K562 (cell line): ENCODE results near the gene IRGQ. TPM values are rescaled to one million over a fixed set of nuclear protein-coding genes. Genes with fewer than 3 reads are reported as not detected.

Experiments
- C11orf30 ChIP-seq: fragments of 450-650 bp; IDR thresholded peaks from 2 replicates; pipeline ENCODE4 v1.6.1; 2016; ENCODE audit warnings: low read depth, mild to moderate bottlenecking
- CHD2 ChIP-seq: IDR thresholded peaks from 2 replicates; pipeline ENCODE4 v1.6.1; 2011; ENCODE audit warnings: low read depth, low read length
- COPS2 ChIP-seq: fragments of 450-650 bp; conservative IDR thresholded peaks from 2 replicates; pipeline ENCODE4 v1.6.1; 2016; ENCODE audit warnings: mild to moderate bottlenecking, moderate library complexity
- DPF2 ChIP-seq: fragments of 450-650 bp; IDR thresholded peaks from 2 replicates; pipeline ENCODE4 v1.6.1; 2016
- ESRRA ChIP-seq: fragments of 450-650 bp; IDR thresholded peaks from 2 replicates; pipeline ENCODE4 v1.6.1; 2014; ENCODE audit warnings: low read depth, mild to moderate bottlenecking, moderate library complexity, borderline replicate concordance
- GTF2E2 ChIP-seq: fragments of 200-800 bp; sonication (Bioruptor generic); IDR thresholded peaks from 2 replicates; pipeline ENCODE4 v1.6.1; 2016; ENCODE audit warnings: missing genetic modification characterization, missing compliant biosample characterization
- HCFC1 ChIP-seq: IDR thresholded peaks from 2 replicates; pipeline ENCODE4 v1.6.1; 2012; ENCODE audit warnings: low read depth, low read length, improper control_type of control experiment
- HSF4 ChIP-seq: fragments of 250-450 bp; sonication (Bioruptor Pico); IDR thresholded peaks from 2 replicates; pipeline ENCODE4 v2.1.2; 2022; ENCODE audit warnings: mild to moderate bottlenecking, moderate library complexity, borderline replicate concordance
- MTA2 ChIP-seq: fragments of 450-650 bp; IDR thresholded peaks from 2 replicates; pipeline ENCODE4 v1.6.1; 2016; ENCODE audit warnings: low read depth
- NCOR1 ChIP-seq: fragments of 450-650 bp; IDR thresholded peaks from 2 replicates; pipeline ENCODE4 v1.6.1; 2016; ENCODE audit warnings: mild to moderate bottlenecking, moderate library complexity
- NFATC3 ChIP-seq: fragments of 450-650 bp; IDR thresholded peaks from 2 replicates; pipeline ENCODE4 v1.6.1; 2017; ENCODE audit warnings: mild to moderate bottlenecking
- NFXL1 ChIP-seq: fragments of 450-650 bp; formaldehyde crosslinking; IDR thresholded peaks from 2 replicates; pipeline ENCODE4 v1.4.0; 2021; ENCODE audit warnings: mild to moderate bottlenecking
- POU5F1 ChIP-seq: fragments of 150-350 bp; IDR thresholded peaks from 2 replicates; pipeline ENCODE4 v1.6.1; 2014; ENCODE audit warnings: borderline replicate concordance, low read length, low read depth, mild to moderate bottlenecking; ENCODE audit not compliant: partially characterized antibody
- TCF7L2 ChIP-seq: fragments of 150-350 bp; IDR thresholded peaks from 2 replicates; pipeline ENCODE4 v1.6.1; 2016; ENCODE audit warnings: low read depth, mild to moderate bottlenecking, low read length, moderate library complexity
- TEAD1 ChIP-seq, 2 experiments: fragments of 450-650 bp in 1 of 2; sonication (generic) in 1 of 2; formaldehyde crosslinking; IDR thresholded peaks; 2 replicates each; pipeline versions ENCODE4 v1.4.0 to v1.8.0; 2020 to 2022; ENCODE audit warnings: mild to moderate bottlenecking in 2 of 2, missing genetic modification reagents in 1 of 2
- ZNF140 ChIP-seq: fragments of 250-450 bp; sonication (Bioruptor Pico); IDR thresholded peaks from 2 replicates; pipeline ENCODE4 v1.8.0; 2021; ENCODE audit warnings: moderate library complexity, mild to moderate bottlenecking, inconsistent platforms
- ZNF561 ChIP-seq: fragments of 450-650 bp; formaldehyde crosslinking; conservative IDR thresholded peaks from 2 replicates; pipeline ENCODE4 v1.4.0; 2020; ENCODE audit warnings: mild to moderate bottlenecking, moderate library complexity
- polyA plus RNA-seq, 8 experiments: library from polyadenylated mRNA; depleted of rRNA in 4 of 8; stranded (reverse) in 5 of 8; unstranded in 3 of 8; fragments of >200 nt; fragmentation: Nextera tagmentation in 2 of 8; fragmentation: Illumina TruSeq in 1 of 8; extraction: Ambion mirVana in 2 of 8; extraction: Trizol in 1 of 8; gene quantifications; 2 replicates each; pipeline versions ENCODE4 v1.2.1 to v1.2.3, GENCODE V29; 2011 to 2014; ENCODE audit warnings: inconsistent platforms in 1 of 8, missing spikeins in 1 of 8
- total RNA-seq, 7 experiments: library from RNA; depleted of rRNA in 6 of 7; stranded (reverse); fragments of >200 nt in 6 of 7; fragmentation: Illumina TruSeq in 2 of 7; extraction: Trizol in 2 of 7; gene quantifications; 2 replicates each; pipeline versions ENCODE4 v1.2.1 to v1.2.3, GENCODE V29; 2011 to 2021; ENCODE audit warnings: low replicate concordance in 1 of 7
- TF ChIP-seq, protein P1 (sequence below): fragments of 250-450 bp; sonication (Bioruptor Pico); IDR thresholded peaks from 2 replicates; pipeline ENCODE4 v1.5.1; 2021; ENCODE audit warnings: mild to moderate bottlenecking
- TF ChIP-seq, protein P2 (sequence below): sonication (generic); formaldehyde crosslinking; IDR thresholded peaks from 2 replicates; pipeline ENCODE4 v1.8.0; 2022; ENCODE audit warnings: mild to moderate bottlenecking, missing genetic modification reagents
- TF ChIP-seq, protein P3 (sequence below): sonication (generic); formaldehyde crosslinking; IDR thresholded peaks from 2 replicates; pipeline ENCODE4 v1.8.1; 2023; ENCODE audit warnings: missing genetic modification reagents, mild to moderate bottlenecking, borderline replicate concordance
- TF ChIP-seq, protein P4 (sequence below): fragments of 450-650 bp; IDR thresholded peaks from 2 replicates; pipeline ENCODE4 v1.6.1; 2016; ENCODE audit warnings: low read depth, mild to moderate bottlenecking, moderate library complexity
- TF ChIP-seq, protein P5 (sequence below): fragments of 250-450 bp; sonication (Bioruptor Pico); IDR thresholded peaks from 2 replicates; pipeline ENCODE4 v1.4.0; 2020; ENCODE audit warnings: mild to moderate bottlenecking, moderate library complexity

IRGQ gene
- total and polyA plus RNA-seq, 9 of the 15 experiments (the other 6 are each of a cell fraction or from before 2014, with no cell fraction given): 3.5 to 19.2 (median 7.9) TPM

DNA sequence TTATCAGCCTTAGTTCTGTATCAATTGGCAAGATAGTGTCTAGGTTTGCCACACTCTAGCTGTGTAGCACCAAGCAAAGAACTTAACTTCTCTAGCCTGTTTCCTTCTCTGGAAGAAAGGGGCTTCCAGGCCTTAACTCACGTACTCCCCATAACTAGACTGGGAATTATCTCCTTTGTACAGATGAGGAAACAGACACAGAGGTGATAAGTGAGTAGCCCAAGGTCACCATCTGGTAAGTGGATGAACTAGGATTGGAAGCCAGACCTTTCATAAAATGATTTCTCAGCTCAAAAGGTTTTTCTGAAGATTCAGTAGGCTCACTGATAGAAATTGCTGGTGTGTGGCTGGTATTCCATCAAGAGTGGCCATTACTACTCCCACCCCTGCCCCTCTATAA is 20.4 kb upstream of the IRGQ start (continued):
- TF ChIP-seq TCF7L2 (no peak), ESRRA (peak; percentile 97), DPF2 (peak; percentile 81), COPS2 (no peak), HSF4 (CRISPR knock-in tag) (no peak), POU5F1 (no peak), C11orf30 (no peak), MTA2 (peak; percentile 69), NFXL1 (CRISPR knock-in tag) (no peak), CHD2 (no peak), GTF2E2 (tag) (no peak), ZNF561 (CRISPR knock-in tag) (no peak), NCOR1 (peak; percentile 81), TEAD1 (CRISPR knock-in tag; IDR thresholded peaks at IDR 0.05) (no peak), HCFC1 (no peak), NFATC3 (no peak), ZNF140 (no peak)
- TF ChIP-seq, protein P1, sequence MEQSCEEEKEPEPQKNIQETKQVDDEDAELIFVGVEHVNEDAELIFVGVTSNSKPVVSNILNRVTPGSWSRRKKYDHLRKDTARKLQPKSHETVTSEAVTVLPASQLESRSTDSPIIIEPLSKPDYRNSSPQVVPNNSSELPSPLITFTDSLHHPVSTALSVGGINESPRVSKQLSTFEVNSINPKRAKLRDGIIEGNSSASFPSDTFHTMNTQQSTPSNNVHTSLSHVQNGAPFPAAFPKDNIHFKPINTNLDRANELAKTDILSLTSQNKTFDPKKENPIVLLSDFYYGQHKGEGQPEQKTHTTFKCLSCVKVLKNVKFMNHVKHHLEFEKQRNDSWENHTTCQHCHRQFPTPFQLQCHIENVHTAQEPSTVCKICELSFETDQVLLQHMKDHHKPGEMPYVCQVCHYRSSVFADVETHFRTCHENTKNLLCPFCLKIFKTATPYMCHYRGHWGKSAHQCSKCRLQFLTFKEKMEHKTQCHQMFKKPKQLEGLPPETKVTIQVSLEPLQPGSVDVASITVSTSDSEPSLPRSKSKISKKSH: no peak
- TF ChIP-seq, protein P2, sequence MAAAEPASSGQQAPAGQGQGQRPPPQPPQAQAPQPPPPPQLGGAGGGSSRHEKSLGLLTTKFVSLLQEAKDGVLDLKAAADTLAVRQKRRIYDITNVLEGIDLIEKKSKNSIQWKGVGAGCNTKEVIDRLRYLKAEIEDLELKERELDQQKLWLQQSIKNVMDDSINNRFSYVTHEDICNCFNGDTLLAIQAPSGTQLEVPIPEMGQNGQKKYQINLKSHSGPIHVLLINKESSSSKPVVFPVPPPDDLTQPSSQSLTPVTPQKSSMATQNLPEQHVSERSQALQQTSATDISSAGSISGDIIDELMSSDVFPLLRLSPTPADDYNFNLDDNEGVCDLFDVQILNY: no peak
- TF ChIP-seq, protein P3, sequence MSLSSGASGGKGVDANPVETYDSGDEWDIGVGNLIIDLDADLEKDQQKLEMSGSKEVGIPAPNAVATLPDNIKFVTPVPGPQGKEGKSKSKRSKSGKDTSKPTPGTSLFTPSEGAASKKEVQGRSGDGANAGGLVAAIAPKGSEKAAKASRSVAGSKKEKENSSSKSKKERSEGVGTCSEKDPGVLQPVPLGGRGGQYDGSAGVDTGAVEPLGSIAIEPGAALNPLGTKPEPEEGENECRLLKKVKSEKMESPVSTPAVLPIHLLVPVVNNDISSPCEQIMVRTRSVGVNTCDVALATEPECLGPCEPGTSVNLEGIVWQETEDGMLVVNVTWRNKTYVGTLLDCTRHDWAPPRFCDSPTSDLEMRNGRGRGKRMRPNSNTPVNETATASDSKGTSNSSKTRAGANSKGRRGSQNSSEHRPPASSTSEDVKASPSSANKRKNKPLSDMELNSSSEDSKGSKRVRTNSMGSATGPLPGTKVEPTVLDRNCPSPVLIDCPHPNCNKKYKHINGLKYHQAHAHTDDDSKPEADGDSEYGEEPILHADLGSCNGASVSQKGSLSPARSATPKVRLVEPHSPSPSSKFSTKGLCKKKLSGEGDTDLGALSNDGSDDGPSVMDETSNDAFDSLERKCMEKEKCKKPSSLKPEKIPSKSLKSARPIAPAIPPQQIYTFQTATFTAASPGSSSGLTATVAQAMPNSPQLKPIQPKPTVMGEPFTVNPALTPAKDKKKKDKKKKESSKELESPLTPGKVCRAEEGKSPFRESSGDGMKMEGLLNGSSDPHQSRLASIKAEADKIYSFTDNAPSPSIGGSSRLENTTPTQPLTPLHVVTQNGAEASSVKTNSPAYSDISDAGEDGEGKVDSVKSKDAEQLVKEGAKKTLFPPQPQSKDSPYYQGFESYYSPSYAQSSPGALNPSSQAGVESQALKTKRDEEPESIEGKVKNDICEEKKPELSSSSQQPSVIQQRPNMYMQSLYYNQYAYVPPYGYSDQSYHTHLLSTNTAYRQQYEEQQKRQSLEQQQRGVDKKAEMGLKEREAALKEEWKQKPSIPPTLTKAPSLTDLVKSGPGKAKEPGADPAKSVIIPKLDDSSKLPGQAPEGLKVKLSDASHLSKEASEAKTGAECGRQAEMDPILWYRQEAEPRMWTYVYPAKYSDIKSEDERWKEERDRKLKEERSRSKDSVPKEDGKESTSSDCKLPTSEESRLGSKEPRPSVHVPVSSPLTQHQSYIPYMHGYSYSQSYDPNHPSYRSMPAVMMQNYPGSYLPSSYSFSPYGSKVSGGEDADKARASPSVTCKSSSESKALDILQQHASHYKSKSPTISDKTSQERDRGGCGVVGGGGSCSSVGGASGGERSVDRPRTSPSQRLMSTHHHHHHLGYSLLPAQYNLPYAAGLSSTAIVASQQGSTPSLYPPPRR (CRISPR knock-in tag): no peak
- TF ChIP-seq, protein P4, sequence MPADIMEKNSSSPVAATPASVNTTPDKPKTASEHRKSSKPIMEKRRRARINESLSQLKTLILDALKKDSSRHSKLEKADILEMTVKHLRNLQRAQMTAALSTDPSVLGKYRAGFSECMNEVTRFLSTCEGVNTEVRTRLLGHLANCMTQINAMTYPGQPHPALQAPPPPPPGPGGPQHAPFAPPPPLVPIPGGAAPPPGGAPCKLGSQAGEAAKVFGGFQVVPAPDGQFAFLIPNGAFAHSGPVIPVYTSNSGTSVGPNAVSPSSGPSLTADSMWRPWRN: no peak
- TF ChIP-seq, protein P5, sequence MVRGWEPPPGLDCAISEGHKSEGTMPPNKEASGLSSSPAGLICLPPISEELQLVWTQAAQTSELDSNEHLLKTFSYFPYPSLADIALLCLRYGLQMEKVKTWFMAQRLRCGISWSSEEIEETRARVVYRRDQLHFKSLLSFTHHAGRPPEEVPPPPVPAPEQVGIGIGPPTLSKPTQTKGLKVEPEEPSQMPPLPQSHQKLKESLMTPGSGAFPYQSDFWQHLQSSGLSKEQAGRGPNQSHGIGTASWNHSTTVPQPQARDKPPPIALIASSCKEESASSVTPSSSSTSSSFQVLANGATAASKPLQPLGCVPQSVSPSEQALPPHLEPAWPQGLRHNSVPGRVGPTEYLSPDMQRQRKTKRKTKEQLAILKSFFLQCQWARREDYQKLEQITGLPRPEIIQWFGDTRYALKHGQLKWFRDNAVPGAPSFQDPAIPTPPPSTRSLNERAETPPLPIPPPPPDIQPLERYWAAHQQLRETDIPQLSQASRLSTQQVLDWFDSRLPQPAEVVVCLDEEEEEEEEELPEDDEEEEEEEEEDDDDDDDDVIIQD (CRISPR knock-in tag): no peak
